DOHH2 (cell line): ENCODE data around the gene UACA.

ENCODE experiments used
- CTCF ChIP-seq: fragments of 200-600 bp; sonication (generic); IDR thresholded peaks from one replicate; pipeline ENCODE4 v1.5.1; 2014; ENCODE audit warnings: antibody characterized with exemption, mild to moderate bottlenecking, low read depth, low read length; ENCODE audit not compliant: poor library complexity, severe bottlenecking
- EZH2phosphoT487 ChIP-seq: fragments of 200-600 bp; sonication (generic); IDR thresholded peaks from 2 replicates; pipeline ENCODE4 v1.6.1; 2017; ENCODE audit warnings: borderline replicate concordance, mild to moderate bottlenecking, antibody characterized with exemption, low read length, moderate library complexity, mixed read lengths

- TF ChIP-seq CTCF, result no peak
- no peak for TF ChIP-seq EZH2phosphoT487
Observed at GRCh38 chr15:70761046-70761445, 2.3 kb downstream of the UACA start.
